HepG2 (cell line): ENCODE measurements around the gene MLXIPL.
A peak's percentile ranks its signal among the peaks of the same experiment; 100 is the strongest.

Experiments
- CTCF ChIP-seq: sonication (generic); formaldehyde crosslinking; IDR thresholded peaks from 2 replicates; pipeline ENCODE4 v1.5.0; 2020; ENCODE audit warnings: mild to moderate bottlenecking, missing genetic modification reagents, moderate library complexity
- MAZ ChIP-seq, 2 experiments: sonication (generic) in 1 of 2; formaldehyde crosslinking in 1 of 2; IDR thresholded peaks; 2 replicates each; pipeline versions ENCODE4 v1.5.0 to v1.6.1; 2012 to 2020; ENCODE audit warnings: low read depth in 2 of 2, mild to moderate bottlenecking in 2 of 2, borderline replicate concordance in 1 of 2, improper control_type of control experiment in 1 of 2, low read length in 1 of 2, missing genetic modification reagents in 1 of 2, moderate library complexity in 1 of 2
- NFE2L2 ChIP-seq: fragments of 150-350 bp; IDR thresholded peaks from 2 replicates; pipeline ENCODE4 v1.6.1; 2014; ENCODE audit warnings: low read length
- NR2F1 ChIP-seq, 2 experiments: fragments of 450-650 bp in 1 of 2; formaldehyde crosslinking in 1 of 2; IDR thresholded peaks; 2 replicates each; pipeline versions ENCODE4 v1.5.0 to v1.6.1; 2016 to 2020; ENCODE audit warnings: mild to moderate bottlenecking in 1 of 2, missing compliant biosample characterization in 1 of 2, missing genetic modification reagents in 1 of 2, moderate library complexity in 1 of 2
- POLR2AphosphoS5 ChIP-seq: IDR thresholded peaks from 2 replicates; pipeline ENCODE4 v1.6.1; 2012; ENCODE audit warnings: low read depth, low read length
- PRDM10 ChIP-seq: sonication (generic); formaldehyde crosslinking; IDR thresholded peaks from 2 replicates; pipeline ENCODE4 v1.4.0; 2020; ENCODE audit warnings: low read depth, missing genetic modification reagents
- RAD51 ChIP-seq: fragments of 450-650 bp; IDR thresholded peaks from 2 replicates; pipeline ENCODE4 v1.6.1; 2016; ENCODE audit warnings: borderline replicate concordance
- REST ChIP-seq, 2 experiments: IDR thresholded peaks; 2 replicates each; pipeline ENCODE4 v1.6.1; 2011 to 2012; ENCODE audit warnings: low read length in 2 of 2, borderline replicate concordance in 1 of 2, low read depth in 1 of 2, mild to moderate bottlenecking in 1 of 2, moderate library complexity in 1 of 2
- SOX6 ChIP-seq, 2 experiments: fragments of 450-650 bp in 1 of 2; sonication (generic) in 1 of 2; formaldehyde crosslinking in 1 of 2; IDR thresholded peaks; 2 replicates each; pipeline versions ENCODE4 v1.4.0 to v1.6.1; 2017 to 2020; ENCODE audit warnings: antibody characterized with exemption in 1 of 2, mild to moderate bottlenecking in 1 of 2, missing genetic modification reagents in 1 of 2
- SRSF4 ChIP-seq: fragments of 200-400 bp; formaldehyde crosslinking; IDR thresholded peaks from one replicate; pipeline ENCODE4 v1.6.1; 2018; ENCODE audit warnings: mild to moderate bottlenecking, low read depth, low read length, moderate library complexity; ENCODE audit not compliant: poor library complexity, severe bottlenecking
- TGIF2 ChIP-seq: IDR thresholded peaks from 2 replicates; pipeline ENCODE4 v1.6.1; 2016; ENCODE audit warnings: control low read depth, missing compliant biosample characterization
- TRIM24 ChIP-seq: sonication (generic); formaldehyde crosslinking; IDR thresholded peaks from 2 replicates; pipeline ENCODE4 v1.8.0; 2022; ENCODE audit warnings: mild to moderate bottlenecking, missing genetic modification reagents
- USF2 ChIP-seq, 2 experiments: sonication (generic) in 1 of 2; formaldehyde crosslinking in 1 of 2; IDR thresholded peaks; 2 replicates each; pipeline versions ENCODE4 v1.5.1 to v1.6.1; 2011 to 2020; ENCODE audit warnings: borderline replicate concordance in 1 of 2, low read depth in 1 of 2, low read length in 1 of 2, mild to moderate bottlenecking in 1 of 2, missing genetic modification reagents in 1 of 2, moderate library complexity in 1 of 2

DNA sequence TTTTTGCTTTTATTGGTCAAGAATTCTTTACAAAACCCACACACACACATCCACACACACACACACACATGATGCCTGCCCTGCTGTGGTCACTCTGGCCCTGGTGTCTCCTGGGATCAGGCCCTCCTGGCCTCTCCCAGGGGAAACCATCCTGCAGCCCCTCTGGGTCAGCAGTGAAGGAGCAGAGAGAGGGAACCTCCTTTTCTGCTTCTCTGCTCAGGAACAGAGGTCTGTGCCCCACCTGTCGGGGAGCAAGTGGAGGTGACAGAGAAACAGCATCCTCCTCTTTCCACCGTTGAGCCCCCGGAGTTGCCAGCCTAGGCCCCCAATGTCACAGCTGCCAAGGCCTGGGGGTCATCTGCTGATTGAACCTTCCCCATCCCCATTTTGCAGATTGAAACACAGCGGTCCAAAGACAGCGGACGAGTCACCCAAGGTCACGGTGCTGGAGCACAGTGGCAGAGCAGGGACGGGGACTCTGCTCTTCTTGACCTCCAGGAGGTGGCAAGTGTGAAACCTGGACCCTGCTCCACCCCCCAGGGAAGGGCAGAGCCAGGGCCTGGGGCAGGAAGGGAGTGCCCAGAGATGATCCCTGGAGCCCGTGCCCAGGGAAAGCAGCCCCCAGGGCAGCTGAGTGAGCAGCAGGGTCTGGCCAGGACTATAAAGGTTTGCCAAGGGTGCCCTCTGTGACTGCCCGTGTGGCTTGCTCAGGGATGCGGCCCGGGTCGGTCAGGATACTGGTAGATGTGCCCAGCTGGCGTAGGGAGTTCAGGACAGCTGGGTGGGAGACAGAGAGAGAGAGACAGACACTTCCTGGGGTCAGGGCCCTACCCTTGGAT lies 30.9 kb downstream of the MLXIPL start:
- TF ChIP-seq PRDM10 = no peak
- no peak for TF ChIP-seq NFE2L2
- no peak for TF ChIP-seq SRSF4
- no peak for TF ChIP-seq USF2 (IDR thresholded peaks at IDR 0.05; ENCODE audit: low read depth, low read length)
- TF ChIP-seq USF2 (CRISPR knock-in tag; IDR thresholded peaks at IDR 0.05; ENCODE audit: borderline replicate concordance) = no peak
- no peak for TF ChIP-seq RAD51
- TF ChIP-seq TGIF2 = no peak
- no peak for TF ChIP-seq SOX6 (IDR thresholded peaks at IDR 0.05)
- TF ChIP-seq SOX6 (CRISPR knock-in tag; IDR thresholded peaks at IDR 0.05) = no peak
- TF ChIP-seq POLR2AphosphoS5 = peak; percentile 61
- no peak for TF ChIP-seq CTCF (CRISPR knock-in tag)
- no peak for TF ChIP-seq NR2F1 (CRISPR knock-in tag; IDR thresholded peaks at IDR 0.05)
- TF ChIP-seq REST (IDR thresholded peaks at IDR 0.05; ENCODE audit: borderline replicate concordance in 1 of 2, low read depth in 1 of 2, low read length in 2 of 2) = no peak
- TF ChIP-seq MAZ (IDR thresholded peaks at IDR 0.05; ENCODE audit: borderline replicate concordance, low read depth, low read length) = no peak
- TF ChIP-seq MAZ (CRISPR knock-in tag; IDR thresholded peaks at IDR 0.05; ENCODE audit: low read depth) = no peak
- no peak for TF ChIP-seq TRIM24 (CRISPR knock-in tag)
